Measurements from ENCODE around the gene LMBR1. TPM values are rescaled to one million over a fixed set of nuclear protein-coding genes. Genes with fewer than 3 reads are reported as not detected.

Gene LMBR1
- total and polyA plus RNA-seq, 2 of the 13 experiments (the other 11 are each of a cell fraction or from before 2014, with no cell fraction given): 20.9 to 39.6 TPM

GRCh38 chr7:156666368-156667109 lies 226.4 kb downstream of the LMBR1 start (continued):
- TF ChIP-seq ZNF580 (CRISPR knock-in tag; IDR thresholded peaks at IDR 0.05; ENCODE audit: borderline replicate concordance, low read depth) (no peak), POGK (CRISPR knock-in tag; conservative IDR thresholded peaks at IDR 0.05) (no peak), GFI1 (CRISPR knock-in tag; IDR thresholded peaks at IDR 0.05; ENCODE audit: borderline replicate concordance) (peak; percentile 87), RFX1 (IDR thresholded peaks at IDR 0.05) (no peak), HNF4A (CRISPR knock-in tag; IDR thresholded peaks at IDR 0.05) (peak; percentile 67), KDM1A (CRISPR knock-in tag; IDR thresholded peaks at IDR 0.05) (no peak), ZNF12 (CRISPR knock-in tag; IDR thresholded peaks at IDR 0.05) (peak; percentile 69; the same call in 1 of the 2 replicates), ZNF18 (CRISPR knock-in tag; IDR thresholded peaks at IDR 0.05; ENCODE audit: insufficient replicate concordance) (no peak), ZBTB44 (CRISPR knock-in tag; IDR thresholded peaks at IDR 0.05) (no peak), BATF2 (CRISPR knock-in tag; IDR thresholded peaks at IDR 0.05) (no peak), ZBTB42 (CRISPR knock-in tag; IDR thresholded peaks at IDR 0.05) (no peak), POGZ (CRISPR knock-in tag; IDR thresholded peaks at IDR 0.05) (no peak), CCAR2 (optimal IDR thresholded peaks at IDR 0.05; ENCODE audit: low read depth, low read length) (no peak), ZFP62 (CRISPR knock-in tag; IDR thresholded peaks at IDR 0.05) (no peak), ZMYM2 (CRISPR knock-in tag; IDR thresholded peaks at IDR 0.05) (no peak), TFDP2 (CRISPR knock-in tag; IDR thresholded peaks at IDR 0.05) (no peak), ZNF549 (CRISPR knock-in tag; IDR thresholded peaks at IDR 0.05) (no peak), ZNF235 (CRISPR knock-in tag; IDR thresholded peaks at IDR 0.05; ENCODE audit: borderline replicate concordance) (no peak), NAIF1 (CRISPR knock-in tag; IDR thresholded peaks at IDR 0.05; ENCODE audit: borderline replicate concordance) (no peak), ELF1 (CRISPR knock-in tag; IDR thresholded peaks at IDR 0.05) (no peak), ATF7-NPFF (CRISPR knock-in tag; IDR thresholded peaks at IDR 0.05; ENCODE audit: low read depth) (no peak), GPN1 (CRISPR knock-in tag; IDR thresholded peaks at IDR 0.05; ENCODE audit: borderline replicate concordance) (no peak), TFAP4 (IDR thresholded peaks at IDR 0.05; ENCODE audit: borderline replicate concordance, low read depth) (peak; percentile 70)

All from HepG2 (cell line).